AG09309 (cell line): ENCODE data around the gene DDX23.

Experiments used
- DNase-seq: peaks from one replicate; pipeline ENCODE4 v3.0.0-alpha.2; 2010; ENCODE audit warnings: low read depth
- H3K4me3 ChIP-seq: 2 replicates; pipeline ENCODE4 v1.5.1; 2011; ENCODE audit warnings: mild to moderate bottlenecking, low read depth, low read length, moderate library complexity; ENCODE audit not compliant: control insufficient read depth
- TF ChIP-seq, protein P1 (sequence below): IDR thresholded peaks from 2 replicates; pipeline ENCODE4 v1.5.1; 2011; ENCODE audit warnings: mild to moderate bottlenecking, low read depth, low read length, inconsistent platforms; ENCODE audit not compliant: insufficient read depth, control insufficient read depth; ENCODE audit errors: missing control alignments

The DDX23 gene

GRCh38 chr12:48782457-48783395, 69.2 kb downstream of the DDX23 start:
- TF ChIP-seq, protein P1, sequence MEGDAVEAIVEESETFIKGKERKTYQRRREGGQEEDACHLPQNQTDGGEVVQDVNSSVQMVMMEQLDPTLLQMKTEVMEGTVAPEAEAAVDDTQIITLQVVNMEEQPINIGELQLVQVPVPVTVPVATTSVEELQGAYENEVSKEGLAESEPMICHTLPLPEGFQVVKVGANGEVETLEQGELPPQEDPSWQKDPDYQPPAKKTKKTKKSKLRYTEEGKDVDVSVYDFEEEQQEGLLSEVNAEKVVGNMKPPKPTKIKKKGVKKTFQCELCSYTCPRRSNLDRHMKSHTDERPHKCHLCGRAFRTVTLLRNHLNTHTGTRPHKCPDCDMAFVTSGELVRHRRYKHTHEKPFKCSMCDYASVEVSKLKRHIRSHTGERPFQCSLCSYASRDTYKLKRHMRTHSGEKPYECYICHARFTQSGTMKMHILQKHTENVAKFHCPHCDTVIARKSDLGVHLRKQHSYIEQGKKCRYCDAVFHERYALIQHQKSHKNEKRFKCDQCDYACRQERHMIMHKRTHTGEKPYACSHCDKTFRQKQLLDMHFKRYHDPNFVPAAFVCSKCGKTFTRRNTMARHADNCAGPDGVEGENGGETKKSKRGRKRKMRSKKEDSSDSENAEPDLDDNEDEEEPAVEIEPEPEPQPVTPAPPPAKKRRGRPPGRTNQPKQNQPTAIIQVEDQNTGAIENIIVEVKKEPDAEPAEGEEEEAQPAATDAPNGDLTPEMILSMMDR = no peak
- no peak overlapping the region for H3K4me3 ChIP-seq
- DNase-seq = no peak

DNA sequence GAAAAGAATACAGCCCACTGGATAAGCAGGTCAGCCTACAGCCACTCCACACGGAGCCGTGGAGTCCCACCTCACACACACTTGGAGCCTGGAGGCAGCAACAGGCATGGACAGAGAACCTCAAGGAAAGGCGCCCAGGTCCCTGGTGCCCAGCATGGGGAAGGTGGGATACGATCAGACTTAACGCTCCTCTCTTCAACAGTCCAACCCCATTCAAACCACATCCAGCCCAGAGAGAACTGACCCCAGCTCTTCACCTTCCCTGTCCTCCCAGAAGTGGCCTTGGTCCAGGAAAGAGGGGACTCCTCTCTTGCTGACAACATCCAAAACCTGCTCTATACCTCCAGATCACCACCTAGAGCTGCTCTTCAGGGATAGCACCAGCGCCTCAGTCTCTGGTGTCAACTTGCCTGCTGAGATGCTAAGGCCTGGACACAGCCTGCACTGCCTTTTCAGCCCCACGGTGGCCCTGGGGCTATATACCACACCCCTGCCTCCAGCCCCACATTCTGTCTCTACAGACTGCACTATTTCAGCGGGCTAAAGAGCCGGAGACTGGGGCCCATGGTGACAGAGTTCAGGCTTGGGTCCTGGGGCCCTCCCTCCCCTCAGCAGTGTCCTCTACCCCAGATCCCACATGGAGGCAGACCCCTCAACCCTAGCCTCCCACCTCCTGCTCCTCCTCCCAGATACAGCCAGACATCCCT, 70.1 kb downstream of the DDX23 start:
- no peak overlapping the region for H3K4me3 ChIP-seq
- no peak for DNase-seq
- TF ChIP-seq, protein P1 = no peak

GRCh38 chr12:48780381-48781025, 71.5 kb downstream of the DDX23 start:
- no peak overlapping the region for H3K4me3 ChIP-seq
- no peak for DNase-seq
- TF ChIP-seq, protein P1 = no peak

GRCh38 chr12:48779869-48780268, 72.1 kb downstream of the DDX23 start:
- DNase-seq = peak; percentile 25
- TF ChIP-seq, protein P1 = no peak
- no peak overlapping the region for H3K4me3 ChIP-seq
